Stimulated activated CD8-positive, alpha-beta memory T cell treated with anti-CD3 and anti-CD28 coated beads, Interleukin-12 subunit alpha, Interleukin-12 subunit beta, amount 100 ng/mL, for 1 hour (primary cell): ENCODE data around the gene CCNDBP1.
"Not testable (repeated sequence)": the region's sequence is repeated elsewhere in the genome, so short reads cannot be mapped to it uniquely, and the experiment has no call there.

Source experiments
- DNase-seq: peaks from one replicate; pipeline ENCODE4 v3.0.0-alpha.2; 2020; ENCODE audit warnings: low read depth

The CCNDBP1 gene

DNA sequence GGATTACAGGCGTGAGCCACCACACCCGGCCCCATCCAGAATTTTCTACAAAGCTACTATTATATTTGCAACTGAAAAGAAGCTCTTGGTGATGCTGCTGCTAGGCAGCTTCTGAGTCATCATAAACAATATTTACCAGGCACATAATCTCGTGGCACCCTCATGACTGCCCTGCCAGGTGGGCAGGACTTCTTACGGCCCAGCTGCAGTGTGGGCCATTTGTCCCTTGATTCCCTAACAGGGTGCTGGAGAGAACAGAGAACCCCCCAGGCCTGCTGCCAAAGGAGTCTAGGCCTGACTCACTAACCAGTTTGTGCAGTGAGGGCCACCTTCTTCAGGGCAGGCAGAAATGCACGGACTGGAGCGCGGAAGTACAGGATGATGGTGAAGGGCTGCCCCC is 30.8 kb downstream of the CCNDBP1 start:
- DNase-seq, result no peak

DNA sequence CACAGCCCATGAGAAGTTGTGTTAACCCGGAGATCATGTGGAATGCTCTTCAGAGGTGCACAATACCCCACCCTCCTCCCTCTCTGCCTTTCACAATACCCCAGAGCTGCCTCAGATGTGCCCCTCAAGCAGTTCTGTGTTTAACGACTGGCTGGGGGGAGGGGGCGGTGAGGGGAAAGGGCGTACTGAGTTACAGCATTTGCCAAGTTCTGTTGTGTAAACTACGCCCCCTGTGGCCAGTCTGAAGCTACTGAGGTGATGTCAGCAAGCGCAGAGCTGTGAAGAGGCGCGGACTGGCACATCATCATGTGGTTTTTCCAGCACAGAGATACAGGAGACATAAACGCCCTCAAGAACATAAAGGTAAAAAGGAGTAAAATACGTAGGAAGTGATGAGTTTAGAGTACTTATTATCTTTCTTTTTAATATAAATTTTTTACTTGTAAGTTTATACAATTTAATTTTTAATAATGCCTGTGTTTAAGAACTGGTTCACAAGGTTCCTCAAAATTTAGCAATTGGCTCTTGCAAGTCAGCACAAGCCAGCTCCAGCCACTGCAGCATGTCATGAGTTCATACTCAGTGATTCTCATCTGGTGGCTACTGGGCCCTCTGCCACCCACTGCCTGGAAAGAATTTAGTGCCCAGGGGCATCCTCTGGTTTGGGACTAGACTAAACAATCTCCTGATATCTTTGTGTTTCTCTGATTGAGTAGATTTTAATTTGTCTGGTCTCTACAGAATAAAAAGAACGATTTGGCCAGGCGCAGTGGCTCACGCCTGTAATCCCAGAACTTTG is 33.9 kb downstream of the CCNDBP1 start:
- DNase-seq, result no peak

DNA sequence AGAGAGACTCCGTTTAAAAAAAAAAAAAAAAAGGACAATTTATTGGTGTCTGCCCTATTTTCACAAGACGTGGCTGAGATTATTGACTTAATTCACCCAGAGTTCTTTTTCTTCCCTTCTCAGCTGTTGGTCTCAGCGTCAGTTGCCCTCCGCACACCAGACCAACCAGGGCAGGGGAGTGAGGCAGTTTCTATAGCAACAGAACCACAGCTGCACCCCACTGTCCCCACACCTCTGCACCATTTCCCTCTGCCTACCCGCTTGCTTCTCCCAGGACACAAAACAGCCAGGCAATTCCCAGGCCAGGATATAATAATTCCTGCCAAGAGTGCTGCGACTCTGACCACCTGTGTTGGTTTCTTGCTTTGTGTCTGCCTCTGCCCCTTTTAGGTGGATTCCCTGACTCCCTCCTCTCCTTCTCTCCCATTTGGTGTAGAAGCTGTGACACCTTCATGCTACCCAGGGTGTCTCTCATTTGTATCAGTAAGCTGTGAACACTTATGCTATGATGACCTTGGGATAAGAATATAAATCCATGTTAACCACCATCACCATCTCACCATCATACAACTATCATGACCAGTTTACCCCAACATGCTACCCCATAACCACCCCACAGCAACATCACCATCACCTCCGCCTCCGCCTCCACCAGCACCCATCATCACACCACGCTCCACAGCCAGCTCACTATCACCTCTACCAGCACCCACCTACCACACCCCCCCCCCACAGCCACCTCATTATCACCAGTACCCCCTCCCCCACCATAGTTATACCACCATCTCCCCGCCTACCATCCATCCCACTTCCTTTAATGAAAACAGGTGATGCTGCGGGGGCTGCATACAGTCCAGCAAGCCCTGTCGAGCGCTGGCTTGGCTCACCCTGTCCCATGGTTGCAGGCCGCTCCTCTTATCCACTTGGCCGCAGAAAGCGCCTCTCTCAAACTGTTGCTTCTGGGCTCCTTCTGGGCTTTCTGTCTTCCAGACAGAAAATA is 35.0 kb downstream of the CCNDBP1 start:
- DNase-seq, result no peak

DNA sequence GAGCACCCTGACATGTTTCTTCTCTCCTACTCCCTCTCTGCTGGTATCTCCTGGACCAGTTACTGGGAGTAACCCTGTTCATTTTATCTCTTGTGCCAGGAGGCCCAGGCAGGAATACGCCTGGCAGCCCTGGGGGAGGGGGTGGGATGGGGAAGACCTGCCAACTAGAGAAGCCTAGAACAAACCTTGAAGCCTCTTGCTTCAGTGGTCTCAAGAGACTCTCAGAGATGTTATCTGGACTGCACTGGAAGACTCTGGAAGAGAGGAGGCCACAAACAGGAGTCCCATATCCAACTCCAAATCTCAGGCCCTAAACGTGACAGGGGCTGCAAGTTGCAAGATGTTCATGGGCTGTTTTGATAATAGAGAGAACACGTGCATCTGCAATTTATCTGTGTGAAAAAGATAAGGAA is 35.8 kb downstream of the CCNDBP1 start, which contains the start of gene EPB42:
Gene EPB42, minus strand, starts transcription at position 28 of the 413 bp plus-strand sequence. CDS start 193 bp downstream, outside the sequence.
- no peak for DNase-seq

DNA sequence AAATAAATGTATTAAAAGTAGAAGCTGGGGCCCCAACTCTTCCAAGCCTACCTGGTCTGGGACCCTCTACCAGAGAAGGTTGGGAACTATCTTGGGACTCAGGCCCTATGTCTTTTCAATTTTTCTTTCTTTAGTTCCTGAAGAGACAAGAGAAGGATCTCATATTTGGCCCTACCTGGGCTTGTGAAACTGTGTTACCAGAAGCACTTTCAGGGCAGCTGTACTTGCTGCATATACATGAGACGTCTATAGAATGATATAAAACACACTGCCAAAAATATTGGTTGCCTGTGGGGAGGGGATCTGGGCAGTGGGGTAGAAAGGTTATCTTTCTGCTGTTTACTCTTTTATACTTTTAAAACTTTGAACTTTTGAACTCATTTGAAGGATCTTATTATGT is 36.2 kb downstream of the CCNDBP1 start:
- DNase-seq, result no peak

DNA sequence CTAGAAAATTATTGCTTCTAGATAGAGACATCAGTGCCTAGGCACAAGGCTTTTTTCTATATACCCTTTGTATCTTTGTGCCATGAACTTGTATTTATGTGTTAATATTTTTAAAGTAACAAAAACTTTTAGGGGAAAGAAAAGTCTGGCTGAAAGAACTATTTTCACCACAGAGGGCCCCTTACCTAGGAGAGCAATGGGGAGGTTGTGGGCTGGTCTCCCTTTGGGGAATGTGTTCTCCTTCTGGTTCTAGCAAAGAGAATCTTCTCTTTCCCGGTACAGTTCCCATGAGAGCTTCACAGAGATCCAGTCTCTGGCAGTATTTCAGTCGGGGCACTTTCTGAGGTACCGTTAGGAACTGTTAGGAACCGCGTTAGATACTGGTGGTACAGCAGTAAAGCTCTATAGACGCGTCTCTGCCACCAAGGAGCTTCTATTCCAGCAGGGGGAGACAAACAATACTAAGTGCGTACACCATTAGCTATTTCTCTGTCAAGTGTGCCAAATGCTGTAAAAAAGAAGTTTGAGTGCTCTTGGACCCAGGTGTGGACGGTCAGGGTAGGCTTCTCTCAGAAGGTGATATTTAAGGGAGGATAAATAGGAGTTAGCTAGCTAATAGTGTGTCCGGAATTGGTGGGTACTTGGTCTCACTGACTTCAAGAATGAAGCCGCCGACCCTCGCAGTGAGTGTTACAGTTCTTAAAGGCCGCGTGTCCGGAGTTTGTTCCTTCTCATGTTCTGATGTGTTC is 40.2 kb downstream of the CCNDBP1 start:
- DNase-seq, result no peak

DNA sequence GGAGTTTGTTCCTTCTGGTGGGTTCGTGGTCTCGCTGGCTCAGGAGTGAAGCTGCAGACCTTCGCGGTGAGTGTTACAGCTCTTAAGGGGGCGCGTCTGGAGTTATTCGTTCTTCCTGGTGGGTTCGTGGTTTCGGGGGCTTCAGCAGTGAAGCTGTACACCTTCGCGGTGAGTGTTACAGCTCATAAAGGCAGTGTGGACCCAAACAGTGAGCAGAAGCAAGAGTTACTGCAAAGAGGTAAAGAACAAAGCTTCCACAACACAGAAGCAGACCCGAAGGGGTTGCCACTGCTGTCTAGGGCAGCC is 40.7 kb downstream of the CCNDBP1 start:
- not testable (repeated sequence) for DNase-seq

DNA sequence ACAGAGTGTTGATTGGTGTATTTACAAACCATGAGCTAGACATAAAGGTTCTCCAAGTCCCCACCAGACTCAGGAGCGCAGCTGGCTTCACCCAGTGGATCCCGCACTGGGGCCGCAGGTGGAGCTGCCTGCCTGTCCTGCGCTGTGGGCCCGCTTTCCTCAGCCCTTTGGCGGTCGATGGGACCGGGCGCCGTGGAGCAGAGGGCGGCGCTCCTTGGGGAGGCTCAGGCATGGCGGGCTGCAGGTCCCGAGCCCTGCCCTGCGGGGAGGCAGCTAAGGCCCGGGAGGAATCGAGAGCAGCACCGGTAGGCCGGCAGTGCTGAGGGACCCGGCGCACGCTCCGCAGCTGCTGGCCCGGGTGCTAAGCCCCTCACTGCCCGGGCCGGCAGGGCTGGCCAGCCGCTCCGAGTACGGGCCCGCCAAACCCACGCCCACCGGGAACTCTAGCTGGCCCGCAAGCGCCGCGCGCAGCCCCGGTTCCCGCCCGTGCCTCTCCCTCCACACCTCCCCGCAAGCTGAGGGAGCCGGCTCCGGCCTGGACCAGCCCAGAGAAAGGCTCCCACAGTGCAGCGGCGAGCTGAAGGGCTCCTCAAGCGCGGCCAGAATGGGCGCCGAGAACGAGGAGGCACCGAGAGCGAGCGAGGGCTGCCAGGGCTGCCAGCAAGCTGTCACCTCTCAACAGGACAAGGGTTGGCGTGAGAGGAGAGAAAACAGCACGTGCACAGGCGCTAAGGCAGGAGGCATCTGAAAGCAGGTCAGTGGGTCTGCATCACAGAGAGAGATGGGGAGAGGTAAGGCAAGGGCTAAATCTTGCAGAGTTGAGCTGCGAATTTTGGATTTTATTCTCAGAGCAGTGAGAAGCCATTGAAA is 41.5 kb downstream of the CCNDBP1 start:
- no peak for DNase-seq

DNA sequence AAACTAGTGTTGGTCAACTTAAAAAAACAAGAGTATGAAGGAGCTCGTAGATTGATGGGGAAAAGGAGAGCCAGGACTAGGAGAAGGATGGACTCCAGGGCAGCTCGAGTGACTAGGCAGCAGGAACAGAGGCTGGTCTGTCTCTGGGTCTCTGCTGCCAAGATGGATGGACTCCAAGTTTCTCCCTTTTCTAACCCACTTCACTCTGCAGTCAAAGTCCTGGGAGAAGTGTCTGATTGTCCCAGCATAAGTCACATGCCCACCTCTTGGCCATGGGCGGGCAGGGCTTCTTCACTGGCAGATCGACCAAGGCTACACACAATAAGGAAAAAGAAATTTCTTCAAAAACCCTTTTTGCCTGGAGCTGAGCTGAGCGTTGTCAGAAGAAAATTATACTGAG is 44.8 kb downstream of the CCNDBP1 start:
- no peak for DNase-seq

DNA sequence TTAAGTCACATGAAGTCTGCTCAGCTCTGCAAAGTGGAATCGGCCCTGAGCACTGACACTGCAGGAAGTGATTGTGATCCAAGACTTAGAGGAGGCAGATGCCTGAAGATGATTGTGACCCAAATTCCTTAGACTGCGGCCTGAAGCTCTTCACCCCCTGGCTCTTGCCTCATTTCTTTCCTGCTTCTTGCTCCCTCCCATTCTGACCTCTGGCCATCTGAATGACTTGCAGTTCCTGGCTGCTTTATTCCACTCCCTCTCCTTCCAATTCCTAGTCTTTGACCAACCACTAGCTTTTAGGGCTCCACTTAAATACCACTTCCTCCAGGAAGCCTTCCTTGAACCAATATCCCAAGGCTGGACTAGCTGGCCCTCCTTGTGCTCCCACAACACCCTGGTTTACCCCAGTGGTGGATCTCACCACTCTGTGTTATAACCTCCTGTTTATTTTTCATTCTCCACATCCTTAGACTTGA is 45.5 kb downstream of the CCNDBP1 start:
- no peak for DNase-seq

DNA sequence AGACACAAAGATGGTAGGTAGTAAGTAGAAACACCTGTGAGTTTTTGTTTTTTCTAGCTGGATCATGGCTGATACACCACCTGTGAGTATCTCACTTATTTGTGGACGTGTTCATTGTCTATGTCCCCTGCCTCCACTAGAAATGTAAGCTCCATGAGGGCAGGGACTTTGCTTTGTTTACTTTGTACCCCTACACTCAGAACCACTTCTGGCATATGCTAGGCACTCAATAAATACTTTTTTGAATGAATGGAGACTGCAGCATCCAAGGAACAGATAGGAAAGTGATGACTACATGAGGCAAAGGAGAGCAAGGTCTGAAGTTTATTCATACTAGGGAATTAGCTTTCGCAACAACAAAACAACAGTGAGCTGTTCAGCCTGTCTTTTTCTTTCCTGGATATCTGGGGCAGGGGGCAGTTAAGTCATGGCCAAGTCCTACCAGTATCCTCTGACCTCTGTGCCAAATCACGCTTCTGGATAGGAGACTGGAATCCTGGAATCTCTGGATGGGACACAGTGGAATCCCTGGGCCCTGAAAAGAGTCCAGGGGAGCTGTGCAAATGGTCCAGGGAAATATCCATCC is 47.2 kb downstream of the CCNDBP1 start:
- no peak for DNase-seq

DNA sequence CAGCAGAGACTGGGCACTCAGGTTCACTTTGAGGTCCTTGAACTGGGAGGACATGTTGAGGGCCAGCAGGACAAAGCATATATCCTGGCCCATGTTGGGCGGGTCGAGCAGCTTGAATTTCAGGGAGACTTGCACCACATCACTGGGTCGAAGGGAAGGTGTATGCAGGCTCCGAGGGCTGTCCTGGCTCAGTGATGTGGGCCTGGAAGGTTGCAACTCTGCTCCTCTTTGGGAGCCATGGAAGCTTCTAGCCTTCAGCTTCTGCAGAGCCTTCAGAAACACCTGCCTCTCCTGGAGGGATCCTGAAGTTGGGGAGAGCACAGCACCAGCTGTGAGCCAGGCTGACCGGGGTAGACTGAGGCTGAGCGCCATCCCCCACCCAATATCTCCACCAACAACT is 50.3 kb downstream of the CCNDBP1 start:
- no peak for DNase-seq

DNA sequence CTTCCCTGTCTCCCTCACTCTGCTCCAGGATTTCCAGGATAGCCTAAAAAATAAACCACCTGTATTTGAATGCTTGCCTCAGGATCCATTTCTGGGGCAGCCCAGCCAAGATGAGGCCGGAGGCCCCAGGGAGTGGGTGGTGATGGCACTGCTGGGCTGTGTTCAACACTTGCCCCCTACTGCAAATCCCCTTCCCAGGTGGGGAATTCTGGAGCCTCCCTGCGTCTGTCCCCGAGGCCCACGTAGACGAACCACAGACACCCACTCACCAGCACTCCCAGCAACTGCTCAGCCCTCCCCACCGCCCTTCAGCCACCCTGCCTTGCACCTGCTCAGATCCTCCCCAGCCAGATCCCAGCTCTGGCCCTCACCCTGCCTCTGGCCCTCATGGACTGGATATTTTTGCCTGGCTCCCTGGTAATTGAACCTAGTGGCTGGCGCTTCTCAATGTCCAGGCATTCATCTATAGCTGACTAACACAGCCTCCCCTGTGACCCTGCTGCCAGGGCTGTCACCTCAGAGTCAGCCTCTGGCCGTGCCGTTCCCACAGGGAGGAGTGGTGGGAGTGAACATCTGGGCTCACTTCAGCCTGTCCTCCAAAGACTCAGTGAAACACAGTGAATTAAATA is 52.8 kb downstream of the CCNDBP1 start:
- DNase-seq, result no peak

DNA sequence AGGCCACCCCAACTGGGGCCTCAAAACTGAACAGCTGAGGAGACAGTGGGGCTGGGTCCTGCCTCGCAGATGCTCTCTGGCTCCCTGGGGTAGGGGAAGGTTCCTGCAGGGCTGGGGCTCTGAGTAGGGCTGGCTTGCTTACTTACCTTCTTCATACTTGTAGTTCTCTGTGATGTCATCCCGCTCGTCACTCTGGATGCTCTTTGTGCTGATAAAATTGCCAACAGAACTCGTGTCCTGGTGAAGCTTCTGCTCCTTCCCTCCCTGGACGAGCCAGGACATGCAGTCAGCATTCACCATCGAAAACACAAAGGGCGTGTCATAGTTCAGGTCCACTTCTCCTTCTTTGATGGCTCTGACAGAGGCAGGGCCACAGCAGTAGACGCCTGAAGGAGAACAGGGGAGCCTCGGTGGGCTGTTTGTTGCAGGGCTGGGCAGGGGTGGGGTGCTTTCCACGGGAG is 53.5 kb downstream of the CCNDBP1 start:
- DNase-seq, result no peak

DNA sequence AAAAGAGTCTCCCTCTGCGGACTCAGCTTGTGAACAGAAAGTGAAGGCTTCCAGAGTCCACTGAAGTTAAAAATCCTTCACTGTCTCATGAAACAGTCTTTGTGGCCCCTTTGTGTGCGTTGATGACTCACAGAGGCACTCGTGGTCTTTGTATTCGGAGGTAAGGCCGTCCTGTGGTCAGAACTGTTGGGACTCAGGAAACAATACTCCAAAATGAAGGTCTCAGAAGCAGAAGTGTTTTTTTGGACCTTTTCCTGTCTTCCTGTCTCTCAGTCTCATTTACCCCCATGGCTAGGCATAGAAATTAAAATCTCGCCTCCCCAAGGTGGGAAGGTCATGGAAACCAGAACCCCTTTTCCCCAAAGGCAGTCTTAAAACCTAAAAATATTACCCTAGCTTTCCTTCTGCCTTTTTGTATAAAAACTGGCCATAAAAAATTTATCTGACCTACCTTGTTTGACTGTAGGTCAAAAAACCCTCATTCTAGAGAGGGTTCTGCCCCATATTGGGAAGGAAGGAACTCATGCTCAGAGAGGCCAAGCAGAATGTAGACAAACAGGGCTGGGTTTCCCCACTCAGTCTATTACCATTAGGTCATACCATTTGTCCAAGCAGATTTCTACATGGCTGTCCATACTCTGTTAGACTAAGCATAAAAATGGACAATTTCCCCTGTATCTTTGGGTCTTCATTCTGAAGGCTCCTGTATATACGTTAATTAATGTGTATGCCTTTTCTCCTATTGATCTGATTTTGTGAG is 54.7 kb downstream of the CCNDBP1 start:
- DNase-seq, result no peak

DNA sequence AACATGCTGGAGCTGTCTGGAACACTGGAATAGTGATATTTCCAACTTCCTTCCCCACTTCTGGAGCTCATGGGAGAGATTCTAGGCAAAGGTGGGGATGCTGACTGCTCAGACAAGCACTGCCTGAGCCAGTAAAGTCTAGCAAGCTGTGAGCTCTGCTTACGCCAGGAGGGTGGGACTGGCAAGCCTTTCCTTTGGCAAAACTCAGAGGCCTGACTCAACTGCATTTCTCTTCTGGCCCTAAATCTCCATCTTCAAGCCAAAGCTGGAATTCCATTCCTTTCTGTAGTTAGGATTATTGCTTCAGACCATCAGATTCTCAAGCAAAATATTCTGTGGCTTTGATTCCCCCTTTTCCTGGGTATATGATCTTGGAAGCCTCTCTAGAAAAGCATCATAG is 55.9 kb downstream of the CCNDBP1 start:
- no peak for DNase-seq

DNA sequence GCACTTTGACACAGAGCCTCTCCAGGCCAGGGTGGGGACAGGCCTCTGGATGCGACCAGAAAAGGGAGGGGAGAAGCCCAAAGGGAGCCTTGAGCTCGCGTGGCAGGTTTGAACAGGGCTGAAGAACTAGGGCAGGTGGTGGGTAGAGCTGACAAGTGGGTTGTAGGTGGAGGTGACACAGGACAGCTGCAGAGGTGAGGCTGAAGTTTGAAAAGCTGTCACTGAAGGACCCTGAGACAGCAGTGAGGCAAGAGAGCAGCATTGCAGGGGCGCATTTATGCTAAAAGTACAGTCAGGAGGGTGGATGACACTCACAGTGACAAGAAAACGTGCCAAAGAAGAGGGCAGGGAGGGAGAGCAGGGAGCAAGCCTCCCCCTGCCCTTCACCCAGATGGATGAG is 57.4 kb downstream of the CCNDBP1 start:
- no peak for DNase-seq

DNA sequence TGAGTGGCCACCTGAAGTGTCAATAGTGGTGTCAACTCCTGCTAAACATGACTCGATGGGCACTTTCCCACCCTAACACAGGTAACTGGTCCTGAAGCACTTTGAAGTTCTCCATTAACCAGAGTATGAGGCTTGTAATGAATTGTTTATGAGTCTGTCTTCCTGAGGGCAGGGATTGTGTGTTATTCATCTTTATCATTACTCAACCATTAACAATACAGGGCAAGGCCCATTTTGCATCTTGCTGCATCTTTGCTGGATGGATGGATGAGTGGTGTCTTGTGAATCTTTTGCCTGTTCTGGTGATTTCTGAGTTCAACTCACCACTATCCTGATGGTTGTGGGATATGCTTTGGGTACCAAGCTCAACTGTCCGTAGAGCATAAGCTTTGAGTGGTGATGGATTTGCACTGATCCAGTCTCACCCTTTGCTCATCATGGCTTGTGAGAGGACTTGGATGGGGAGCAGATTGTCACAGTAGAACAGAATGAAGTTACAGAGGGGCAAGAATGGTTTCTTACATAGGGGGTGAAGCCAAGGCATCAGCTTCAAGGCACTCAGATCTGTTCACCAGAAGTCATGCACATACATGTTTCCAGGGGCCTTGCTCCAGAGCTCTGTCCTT is 57.9 kb downstream of the CCNDBP1 start:
- DNase-seq, result no peak

DNA sequence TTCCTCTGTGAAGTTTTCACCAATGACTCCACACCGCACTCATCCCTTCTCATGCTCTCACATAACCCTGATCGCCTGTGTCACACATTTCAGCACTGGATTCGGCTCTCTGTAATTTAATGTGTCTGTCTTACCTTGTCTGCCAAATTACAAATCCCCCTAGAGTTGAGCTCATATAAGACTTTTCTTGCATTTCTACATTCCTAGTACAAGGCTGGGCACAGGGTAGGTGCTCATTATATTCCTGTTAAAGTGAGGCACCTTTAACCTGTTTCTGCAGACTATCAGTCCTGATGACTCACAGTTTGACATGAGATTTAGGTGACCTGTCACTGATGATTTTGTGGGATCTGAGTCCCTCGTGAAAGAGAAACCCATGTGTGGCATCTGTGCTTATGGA is 58.9 kb downstream of the CCNDBP1 start:
- no peak for DNase-seq
